Activated gamma-delta T cell treated with Interleukin-2 at 50 U/mL for 16 hours (primary cell): Measurements from ENCODE around the gene SLC20A1.
A peak's percentile ranks its signal among the peaks of the same experiment; 100 is the strongest.
"Not testable (repeated sequence)": the region's sequence is repeated elsewhere in the genome, so short reads cannot be mapped to it uniquely, and the experiment has no call there.

Experiments used
- DNase-seq: peaks from one replicate; pipeline ENCODE4 v3.0.0-alpha.2; 2020

SLC20A1 gene, protein sequence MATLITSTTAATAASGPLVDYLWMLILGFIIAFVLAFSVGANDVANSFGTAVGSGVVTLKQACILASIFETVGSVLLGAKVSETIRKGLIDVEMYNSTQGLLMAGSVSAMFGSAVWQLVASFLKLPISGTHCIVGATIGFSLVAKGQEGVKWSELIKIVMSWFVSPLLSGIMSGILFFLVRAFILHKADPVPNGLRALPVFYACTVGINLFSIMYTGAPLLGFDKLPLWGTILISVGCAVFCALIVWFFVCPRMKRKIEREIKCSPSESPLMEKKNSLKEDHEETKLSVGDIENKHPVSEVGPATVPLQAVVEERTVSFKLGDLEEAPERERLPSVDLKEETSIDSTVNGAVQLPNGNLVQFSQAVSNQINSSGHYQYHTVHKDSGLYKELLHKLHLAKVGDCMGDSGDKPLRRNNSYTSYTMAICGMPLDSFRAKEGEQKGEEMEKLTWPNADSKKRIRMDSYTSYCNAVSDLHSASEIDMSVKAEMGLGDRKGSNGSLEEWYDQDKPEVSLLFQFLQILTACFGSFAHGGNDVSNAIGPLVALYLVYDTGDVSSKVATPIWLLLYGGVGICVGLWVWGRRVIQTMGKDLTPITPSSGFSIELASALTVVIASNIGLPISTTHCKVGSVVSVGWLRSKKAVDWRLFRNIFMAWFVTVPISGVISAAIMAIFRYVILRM

DNA sequence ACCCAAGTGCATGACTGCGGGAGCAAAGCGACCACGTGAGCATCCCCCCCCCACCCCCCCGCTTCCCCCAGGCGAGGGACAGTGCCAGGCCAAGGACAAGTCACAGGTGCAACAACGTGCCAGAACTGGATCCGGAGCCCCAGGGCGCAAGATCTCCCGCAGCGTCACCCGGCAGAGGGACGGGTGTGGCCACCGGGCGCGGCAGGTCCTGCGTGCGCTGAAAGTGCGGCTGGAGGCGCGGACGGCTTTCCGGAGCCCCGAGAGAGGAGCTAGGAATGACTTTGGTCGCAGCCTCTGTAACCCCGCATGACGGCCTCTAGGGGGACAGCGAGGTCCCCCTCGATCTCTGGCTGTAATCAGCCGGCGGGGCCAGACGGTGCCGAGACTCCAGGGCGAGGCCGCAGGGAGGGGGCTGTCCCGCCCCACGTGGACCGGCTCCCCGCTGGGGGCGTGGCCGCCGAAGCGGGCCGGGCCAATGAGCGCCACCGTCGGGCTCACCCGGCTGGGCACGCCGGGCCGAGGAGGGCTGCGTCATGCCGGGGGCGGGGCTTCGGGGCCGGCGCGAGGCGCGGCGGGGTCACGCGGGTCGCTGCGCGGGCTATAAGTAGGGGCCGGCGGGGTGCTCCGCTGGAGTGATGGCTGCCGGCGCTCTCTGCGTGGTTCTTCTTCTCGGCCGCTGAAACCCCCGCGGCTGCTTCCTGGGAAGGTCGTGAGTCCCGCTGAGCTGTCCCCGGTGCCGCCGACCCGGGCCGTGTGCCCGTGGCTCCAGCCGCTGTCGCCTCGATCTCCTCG is at the start of gene SLC20A1:
SLC20A1 (plus strand) TSS at position 630 of the 792 bp plus-strand sequence. CDS start 890 bp downstream, outside the sequence.
- peak; percentile 98 for DNase-seq

GRCh38 chr2:112597537-112598322 is 48.0 kb upstream of the SLC20A1 start:
- DNase-seq, result no peak

- no peak for DNase-seq
Measured at GRCh38 chr2:112600634-112601033, 45.1 kb upstream of the SLC20A1 start.

DNA sequence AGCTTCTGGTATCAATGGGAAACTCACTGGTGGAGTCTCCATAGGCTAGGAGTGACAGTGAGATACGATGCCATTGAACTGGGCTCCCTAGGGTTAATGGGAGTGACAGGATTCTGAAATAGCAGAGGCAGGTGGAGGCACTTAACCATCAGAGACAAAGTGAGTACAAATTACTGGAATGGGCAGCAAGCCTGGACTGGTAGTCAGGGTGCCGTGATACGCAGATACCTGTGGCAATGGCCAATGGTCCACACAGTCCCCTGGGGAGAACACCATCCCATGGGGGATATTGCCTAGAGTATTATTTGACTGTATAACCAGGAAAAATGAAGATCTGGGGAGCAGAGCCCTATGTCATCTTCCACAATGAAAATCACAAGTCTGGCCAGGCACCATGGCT is 44.0 kb upstream of the SLC20A1 start:
- no peak for DNase-seq

- DNase-seq, result no peak
Measured at GRCh38 chr2:112602917-112603316, 42.8 kb upstream of the SLC20A1 start.

DNA sequence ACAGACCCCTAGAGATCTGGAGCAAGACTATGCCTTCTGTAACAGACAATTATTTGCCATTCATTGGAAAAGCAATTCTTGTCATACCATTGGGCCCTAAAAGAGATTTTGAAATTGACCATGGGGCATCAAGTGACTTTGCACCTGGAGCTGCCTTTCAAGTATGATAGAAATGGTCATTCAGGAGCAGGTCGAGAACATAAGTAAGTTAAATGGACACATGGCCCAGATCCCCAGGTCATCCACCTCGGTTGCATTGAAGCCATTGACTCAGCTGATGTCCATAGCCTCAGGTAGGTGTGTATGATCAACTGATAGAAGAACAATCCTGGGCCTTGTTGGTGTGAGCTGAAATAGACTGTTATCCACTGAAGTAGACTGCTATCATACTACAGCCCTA is 42.0 kb upstream of the SLC20A1 start:
- no peak for DNase-seq

DNA sequence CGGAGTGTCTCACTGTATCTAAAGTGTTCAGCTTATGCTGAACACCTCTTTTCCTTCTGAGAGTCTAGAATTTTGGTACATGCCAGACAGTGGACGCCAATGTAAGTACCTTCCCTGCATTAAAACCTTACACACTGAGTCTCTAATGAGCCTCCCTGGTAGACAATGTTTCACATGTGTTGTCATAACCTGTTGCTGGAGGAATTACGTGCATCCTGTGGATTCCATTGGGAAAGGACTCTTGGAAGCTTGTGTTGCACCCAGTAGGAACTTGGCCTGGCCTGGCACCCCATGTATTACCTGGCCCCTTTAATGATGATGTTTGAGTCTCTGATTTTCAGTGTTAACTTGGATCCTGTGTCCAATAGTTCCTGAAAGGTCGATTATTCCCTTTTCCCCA is 40.8 kb upstream of the SLC20A1 start:
- DNase-seq, result no peak

DNA sequence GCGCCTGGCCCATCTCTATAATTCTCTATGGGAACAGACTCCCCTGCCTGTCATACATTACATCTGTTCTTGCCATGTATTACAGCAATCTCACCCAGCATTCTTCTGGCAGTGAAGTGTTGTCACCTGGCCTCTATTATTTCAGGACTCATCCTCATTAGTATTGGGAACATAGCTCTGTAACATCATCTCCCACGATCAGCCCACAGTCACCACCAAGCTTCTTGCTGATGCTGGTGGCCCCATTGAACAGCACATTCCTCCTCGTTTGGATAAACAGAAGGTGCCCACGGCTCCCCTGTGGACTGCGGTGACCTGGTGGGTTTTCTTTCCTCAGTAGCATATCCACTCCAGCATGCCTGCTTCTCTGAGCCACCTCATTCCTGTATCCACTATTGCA is 39.8 kb upstream of the SLC20A1 start:
- no peak for DNase-seq

- DNase-seq, result no peak
Measured at GRCh38 chr2:112606547-112606946, 39.2 kb upstream of the SLC20A1 start.

- DNase-seq, result no peak
Measured at GRCh38 chr2:112607680-112608438, 37.9 kb upstream of the SLC20A1 start.

DNA sequence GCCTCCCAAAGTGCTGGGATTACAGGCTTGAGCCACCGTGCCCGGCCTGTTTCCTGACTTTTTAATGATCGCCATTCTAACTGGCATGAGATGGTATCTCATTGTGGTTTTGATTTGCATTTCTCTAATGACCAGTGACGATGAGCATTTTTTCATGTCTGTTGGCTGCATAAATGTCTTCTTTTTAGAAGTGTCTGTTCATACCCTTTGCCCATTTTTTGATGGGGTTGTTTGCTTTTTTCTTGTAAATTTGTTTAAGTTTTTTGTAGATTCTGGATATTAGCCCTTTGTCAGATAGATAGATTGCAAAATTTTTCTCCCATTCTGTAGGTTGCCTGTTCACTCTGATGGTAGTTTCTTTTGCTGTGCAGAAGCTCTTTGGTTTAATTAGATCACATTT is 36.4 kb upstream of the SLC20A1 start:
- not testable (repeated sequence) for DNase-seq

GRCh38 chr2:112612283-112612682 is 33.5 kb upstream of the SLC20A1 start:
- not testable (repeated sequence) for DNase-seq

- no peak for DNase-seq
Measured at GRCh38 chr2:112614201-112614840, 31.4 kb upstream of the SLC20A1 start.

GRCh38 chr2:112615051-112615450 is 30.7 kb upstream of the SLC20A1 start:
- DNase-seq, result no peak

DNA sequence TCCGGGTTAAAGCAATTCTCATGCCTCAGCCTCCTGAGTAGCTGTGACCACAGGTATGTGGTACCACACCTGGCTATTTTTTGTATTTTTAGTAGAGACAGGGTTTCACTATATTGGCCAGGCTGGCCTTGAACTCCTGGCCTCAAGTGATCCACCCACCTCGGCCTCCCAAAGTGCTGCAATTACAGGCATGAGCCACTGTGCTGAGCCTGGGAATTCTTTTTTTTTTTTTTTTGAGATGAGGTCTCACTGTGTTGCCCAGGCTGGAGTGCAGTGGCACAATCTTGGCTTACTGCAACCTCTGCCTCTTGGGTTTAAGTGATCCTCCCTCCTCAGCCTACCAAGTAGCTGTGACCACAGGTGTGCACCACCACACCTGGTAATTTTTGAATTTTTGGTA is 29.9 kb upstream of the SLC20A1 start:
- DNase-seq, result not testable (repeated sequence)

DNA sequence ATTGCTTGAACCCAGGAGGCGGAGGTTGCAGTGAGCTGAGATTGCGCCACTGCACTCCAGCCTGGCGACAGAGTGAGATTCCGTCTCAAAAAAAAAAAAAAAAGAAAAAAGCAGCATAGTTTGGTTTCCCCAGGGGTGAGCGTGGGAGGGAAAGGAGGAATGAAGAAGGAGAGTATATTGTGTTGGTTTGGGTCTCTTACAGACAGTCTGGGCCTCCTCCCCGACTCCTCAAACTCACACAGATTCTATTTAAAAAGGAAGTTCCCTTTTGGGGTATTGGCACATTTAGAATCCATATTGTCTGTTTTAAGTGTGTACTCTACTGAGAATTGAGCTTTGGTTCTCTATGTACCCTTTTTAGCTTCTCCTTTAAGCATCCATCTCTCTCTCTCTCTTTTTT is 27.4 kb upstream of the SLC20A1 start:
- DNase-seq, result no peak

- no peak for DNase-seq
Measured at GRCh38 chr2:112621790-112622527, 23.8 kb upstream of the SLC20A1 start.

DNA sequence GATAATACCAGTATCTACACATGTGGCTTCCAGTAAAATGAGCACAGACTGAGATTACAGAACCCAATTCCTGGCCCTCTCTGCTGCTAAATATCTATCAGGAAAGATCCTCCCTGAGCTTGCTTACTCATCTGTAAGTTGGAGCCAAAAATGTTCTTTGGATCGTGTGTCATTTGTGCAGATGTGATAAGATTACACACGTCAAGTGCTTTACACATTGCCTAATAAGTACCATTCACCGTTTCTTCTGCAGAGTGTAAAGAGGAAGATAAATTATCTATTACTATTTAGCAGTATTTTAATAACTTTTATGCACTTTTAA is 23.2 kb upstream of the SLC20A1 start:
- DNase-seq, result no peak

- peak; percentile 76 for DNase-seq
Measured at GRCh38 chr2:112623913-112624777, 21.6 kb upstream of the SLC20A1 start.
